Liver (tissue), 3 donors: Measurements from ENCODE around the gene KARS1.

Source experiments
- HNF4G ChIP-seq: IDR thresholded peaks from 2 replicates; pipeline ENCODE4 v1.6.1; 2016; ENCODE audit warnings: antibody characterized with exemption
- TF ChIP-seq, protein P1 (sequence below): fragments of 150-350 bp; IDR thresholded peaks from 2 replicates; pipeline ENCODE4 v1.5.1; 2017; ENCODE audit warnings: improper control_type of control experiment, low read depth, low read length; ENCODE audit not compliant: missing input control
- TF ChIP-seq, protein P2 (sequence below): IDR thresholded peaks from 2 replicates; pipeline ENCODE4 v1.6.1; 2016; ENCODE audit warnings: antibody characterized with exemption, mild to moderate bottlenecking
- TF ChIP-seq, protein P3 (sequence below): IDR thresholded peaks from 2 replicates; pipeline ENCODE4 v1.6.1; 2016; ENCODE audit warnings: antibody characterized with exemption
- donor health status: healthy.
- donor health status: healthy.

DNA sequence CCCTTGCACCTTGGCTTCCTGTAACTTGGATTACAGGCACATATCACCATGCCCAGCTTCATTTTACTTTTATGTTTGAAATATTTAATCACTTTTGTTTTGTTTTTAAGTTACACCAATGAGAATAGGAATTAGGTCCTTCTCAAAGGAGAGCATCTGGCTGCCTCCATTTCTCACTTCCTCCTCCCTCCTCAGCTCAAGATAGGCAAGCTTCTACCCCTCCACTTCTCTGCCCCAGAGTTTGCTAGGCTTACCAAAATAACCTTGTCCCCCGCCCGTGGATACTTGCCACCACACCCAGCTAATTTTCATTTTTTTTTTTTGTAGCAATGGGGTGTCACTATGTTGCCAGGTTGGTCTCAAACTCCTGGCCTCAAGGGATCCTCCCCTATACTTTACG lies 63.4 kb downstream of the KARS1 start:
- TF ChIP-seq, protein P1, sequence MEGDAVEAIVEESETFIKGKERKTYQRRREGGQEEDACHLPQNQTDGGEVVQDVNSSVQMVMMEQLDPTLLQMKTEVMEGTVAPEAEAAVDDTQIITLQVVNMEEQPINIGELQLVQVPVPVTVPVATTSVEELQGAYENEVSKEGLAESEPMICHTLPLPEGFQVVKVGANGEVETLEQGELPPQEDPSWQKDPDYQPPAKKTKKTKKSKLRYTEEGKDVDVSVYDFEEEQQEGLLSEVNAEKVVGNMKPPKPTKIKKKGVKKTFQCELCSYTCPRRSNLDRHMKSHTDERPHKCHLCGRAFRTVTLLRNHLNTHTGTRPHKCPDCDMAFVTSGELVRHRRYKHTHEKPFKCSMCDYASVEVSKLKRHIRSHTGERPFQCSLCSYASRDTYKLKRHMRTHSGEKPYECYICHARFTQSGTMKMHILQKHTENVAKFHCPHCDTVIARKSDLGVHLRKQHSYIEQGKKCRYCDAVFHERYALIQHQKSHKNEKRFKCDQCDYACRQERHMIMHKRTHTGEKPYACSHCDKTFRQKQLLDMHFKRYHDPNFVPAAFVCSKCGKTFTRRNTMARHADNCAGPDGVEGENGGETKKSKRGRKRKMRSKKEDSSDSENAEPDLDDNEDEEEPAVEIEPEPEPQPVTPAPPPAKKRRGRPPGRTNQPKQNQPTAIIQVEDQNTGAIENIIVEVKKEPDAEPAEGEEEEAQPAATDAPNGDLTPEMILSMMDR = no peak
- no peak for TF ChIP-seq HNF4G
- TF ChIP-seq, protein P2, sequence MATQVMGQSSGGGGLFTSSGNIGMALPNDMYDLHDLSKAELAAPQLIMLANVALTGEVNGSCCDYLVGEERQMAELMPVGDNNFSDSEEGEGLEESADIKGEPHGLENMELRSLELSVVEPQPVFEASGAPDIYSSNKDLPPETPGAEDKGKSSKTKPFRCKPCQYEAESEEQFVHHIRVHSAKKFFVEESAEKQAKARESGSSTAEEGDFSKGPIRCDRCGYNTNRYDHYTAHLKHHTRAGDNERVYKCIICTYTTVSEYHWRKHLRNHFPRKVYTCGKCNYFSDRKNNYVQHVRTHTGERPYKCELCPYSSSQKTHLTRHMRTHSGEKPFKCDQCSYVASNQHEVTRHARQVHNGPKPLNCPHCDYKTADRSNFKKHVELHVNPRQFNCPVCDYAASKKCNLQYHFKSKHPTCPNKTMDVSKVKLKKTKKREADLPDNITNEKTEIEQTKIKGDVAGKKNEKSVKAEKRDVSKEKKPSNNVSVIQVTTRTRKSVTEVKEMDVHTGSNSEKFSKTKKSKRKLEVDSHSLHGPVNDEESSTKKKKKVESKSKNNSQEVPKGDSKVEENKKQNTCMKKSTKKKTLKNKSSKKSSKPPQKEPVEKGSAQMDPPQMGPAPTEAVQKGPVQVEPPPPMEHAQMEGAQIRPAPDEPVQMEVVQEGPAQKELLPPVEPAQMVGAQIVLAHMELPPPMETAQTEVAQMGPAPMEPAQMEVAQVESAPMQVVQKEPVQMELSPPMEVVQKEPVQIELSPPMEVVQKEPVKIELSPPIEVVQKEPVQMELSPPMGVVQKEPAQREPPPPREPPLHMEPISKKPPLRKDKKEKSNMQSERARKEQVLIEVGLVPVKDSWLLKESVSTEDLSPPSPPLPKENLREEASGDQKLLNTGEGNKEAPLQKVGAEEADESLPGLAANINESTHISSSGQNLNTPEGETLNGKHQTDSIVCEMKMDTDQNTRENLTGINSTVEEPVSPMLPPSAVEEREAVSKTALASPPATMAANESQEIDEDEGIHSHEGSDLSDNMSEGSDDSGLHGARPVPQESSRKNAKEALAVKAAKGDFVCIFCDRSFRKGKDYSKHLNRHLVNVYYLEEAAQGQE = no peak
- TF ChIP-seq, protein P3, sequence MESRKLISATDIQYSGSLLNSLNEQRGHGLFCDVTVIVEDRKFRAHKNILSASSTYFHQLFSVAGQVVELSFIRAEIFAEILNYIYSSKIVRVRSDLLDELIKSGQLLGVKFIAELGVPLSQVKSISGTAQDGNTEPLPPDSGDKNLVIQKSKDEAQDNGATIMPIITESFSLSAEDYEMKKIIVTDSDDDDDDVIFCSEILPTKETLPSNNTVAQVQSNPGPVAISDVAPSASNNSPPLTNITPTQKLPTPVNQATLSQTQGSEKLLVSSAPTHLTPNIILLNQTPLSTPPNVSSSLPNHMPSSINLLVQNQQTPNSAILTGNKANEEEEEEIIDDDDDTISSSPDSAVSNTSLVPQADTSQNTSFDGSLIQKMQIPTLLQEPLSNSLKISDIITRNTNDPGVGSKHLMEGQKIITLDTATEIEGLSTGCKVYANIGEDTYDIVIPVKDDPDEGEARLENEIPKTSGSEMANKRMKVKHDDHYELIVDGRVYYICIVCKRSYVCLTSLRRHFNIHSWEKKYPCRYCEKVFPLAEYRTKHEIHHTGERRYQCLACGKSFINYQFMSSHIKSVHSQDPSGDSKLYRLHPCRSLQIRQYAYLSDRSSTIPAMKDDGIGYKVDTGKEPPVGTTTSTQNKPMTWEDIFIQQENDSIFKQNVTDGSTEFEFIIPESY = no peak
